Transverse colon (tissue), 4 donors: Measurements from ENCODE around the gene ZC3H12D.

Experiments
- CTCF ChIP-seq, 5 experiments: fragments of 200-600 bp in 3 of 5; fragments of 450-650 bp in 2 of 5; sonication (generic) in 3 of 5; IDR thresholded peaks; 1 replicate in 2 of 5; 2 replicates in 3 of 5; pipeline ENCODE4 v1.5.1; 2016 to 2017; ENCODE audit warnings: antibody characterized with exemption in 5 of 5, inconsistent platforms in 3 of 5, mild to moderate bottlenecking in 2 of 5, moderate library complexity in 1 of 5
- EP300 ChIP-seq: sonication (generic); formaldehyde crosslinking; IDR thresholded peaks from one replicate; pipeline ENCODE4 v1.6.1; 2017; ENCODE audit warnings: antibody characterized with exemption, low read depth
- POLR2AphosphoS5 ChIP-seq, 3 donors: sonication (generic); formaldehyde crosslinking; IDR thresholded peaks; one replicate each; pipeline ENCODE4 v1.6.1; 2016; ENCODE audit warnings: antibody characterized with exemption in 3 of 3

DNA sequence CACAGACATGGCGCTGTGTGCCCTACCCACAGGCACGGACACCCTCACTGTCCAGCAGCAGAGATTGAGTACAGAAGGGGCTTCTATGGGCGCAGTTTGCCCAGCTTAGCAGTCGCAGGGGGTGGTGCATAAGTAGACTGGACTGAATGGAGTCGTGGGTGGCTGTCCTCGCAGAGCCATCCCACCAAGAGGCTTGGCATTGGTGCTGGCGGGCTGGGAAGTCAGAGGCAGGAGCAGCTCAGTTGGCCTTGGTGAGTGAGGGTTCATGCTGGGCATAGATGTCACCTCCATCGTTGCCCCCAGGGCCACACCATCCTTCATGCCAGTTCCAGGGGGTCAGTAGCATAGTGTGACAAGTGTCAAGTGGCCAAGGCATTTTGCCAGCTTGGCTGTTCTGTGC lies 59.6 kb downstream of the ZC3H12D start:
- no peak for TF ChIP-seq CTCF (IDR thresholded peaks at IDR 0.05)
- TF ChIP-seq POLR2AphosphoS5 (IDR thresholded peaks at IDR 0.05): no peak
- TF ChIP-seq EP300: no peak
